NCI-H2196 (cell line): ENCODE results near the gene TNS1.

Experiments used
- DNase-seq: peaks from one replicate; lab custom pipeline; 2025; ENCODE audit not compliant: unreplicated experiment; lab: John Stamatoyannopoulos, UW

Gene TNS1

DNA sequence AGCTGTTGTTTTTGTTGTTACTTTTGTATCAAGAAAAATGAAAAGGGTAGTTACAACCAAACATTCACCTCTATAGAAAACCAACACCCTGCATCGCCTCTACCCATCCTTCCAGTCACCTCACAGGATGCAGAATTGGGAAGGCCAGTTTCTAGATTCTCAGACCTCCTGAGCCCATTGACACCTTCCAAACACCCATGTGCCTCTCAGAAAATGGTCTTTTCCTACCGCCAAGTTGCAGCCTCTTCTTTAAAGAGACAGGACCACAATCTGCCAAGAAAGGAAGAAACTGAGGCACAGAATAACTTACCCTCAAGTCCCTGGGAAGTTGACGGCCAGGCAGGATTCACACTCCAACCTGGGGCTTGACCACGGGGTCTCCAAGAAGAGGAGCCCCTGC is 101.4 kb downstream of the TNS1 start:
- DNase-seq = no peak

DNA sequence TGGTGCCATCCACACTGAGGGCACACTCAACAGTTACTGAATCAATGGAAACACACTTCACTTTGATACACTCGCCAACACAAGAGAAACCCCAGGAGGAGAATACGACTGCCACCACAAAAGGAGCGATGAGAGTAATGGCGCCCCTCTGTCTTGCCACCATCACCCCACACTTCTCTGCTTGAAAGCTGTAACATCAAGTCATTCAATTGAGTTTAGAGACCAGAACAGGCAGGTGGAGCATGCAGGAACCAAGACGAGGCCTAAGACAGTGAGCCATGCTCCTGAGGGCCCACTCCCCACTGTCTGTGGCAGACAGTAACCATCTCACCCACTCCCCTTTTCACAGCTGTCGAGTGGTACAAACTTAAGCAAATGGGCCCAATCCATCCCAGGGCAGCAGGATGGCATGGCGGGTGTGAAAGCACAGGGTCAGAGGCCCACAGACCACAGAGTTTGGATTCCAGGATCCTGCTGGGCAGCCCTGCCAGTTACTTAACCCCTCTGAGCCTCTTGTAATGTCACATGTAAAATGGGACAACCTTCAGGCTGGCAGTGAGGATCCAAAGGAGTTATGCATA is 101.9 kb downstream of the TNS1 start:
- no peak for DNase-seq

DNA sequence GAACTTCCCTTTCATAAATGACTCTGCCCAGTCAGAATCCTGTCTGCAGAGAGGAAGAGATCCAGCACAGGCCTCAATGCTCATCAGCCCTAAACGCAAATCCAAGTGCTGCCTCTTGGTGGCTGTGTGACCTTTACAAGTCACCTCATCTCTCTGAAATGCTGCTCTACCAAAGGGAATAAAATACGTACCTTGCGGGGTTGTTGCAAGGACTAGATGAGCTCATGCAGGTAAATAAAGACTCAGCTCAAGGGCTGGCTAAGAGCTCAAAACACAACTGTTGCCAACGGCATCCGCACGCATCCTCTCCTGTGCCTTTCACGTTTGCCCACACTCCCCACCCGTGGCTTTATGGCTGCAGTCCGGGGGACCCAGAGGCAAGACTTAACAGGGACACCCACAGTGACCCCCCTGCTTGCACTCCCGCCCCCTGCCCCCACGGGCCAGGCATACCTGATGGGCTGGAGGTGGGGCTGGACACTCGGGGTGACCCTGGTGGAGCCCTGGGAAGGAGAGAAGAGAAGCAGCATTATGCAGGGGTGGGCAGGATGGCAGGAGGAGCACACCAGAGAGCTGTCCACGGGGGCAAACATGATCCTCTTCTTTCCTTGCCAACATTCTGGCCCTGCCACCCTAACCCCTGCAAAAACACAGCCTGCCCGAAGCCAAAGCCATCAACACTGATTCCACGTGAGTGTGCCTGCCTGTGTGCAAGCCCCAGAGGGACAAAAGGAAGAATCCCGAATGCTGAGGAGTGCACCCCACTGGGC is 102.6 kb downstream of the TNS1 start:
- DNase-seq = peak; percentile 75

DNA sequence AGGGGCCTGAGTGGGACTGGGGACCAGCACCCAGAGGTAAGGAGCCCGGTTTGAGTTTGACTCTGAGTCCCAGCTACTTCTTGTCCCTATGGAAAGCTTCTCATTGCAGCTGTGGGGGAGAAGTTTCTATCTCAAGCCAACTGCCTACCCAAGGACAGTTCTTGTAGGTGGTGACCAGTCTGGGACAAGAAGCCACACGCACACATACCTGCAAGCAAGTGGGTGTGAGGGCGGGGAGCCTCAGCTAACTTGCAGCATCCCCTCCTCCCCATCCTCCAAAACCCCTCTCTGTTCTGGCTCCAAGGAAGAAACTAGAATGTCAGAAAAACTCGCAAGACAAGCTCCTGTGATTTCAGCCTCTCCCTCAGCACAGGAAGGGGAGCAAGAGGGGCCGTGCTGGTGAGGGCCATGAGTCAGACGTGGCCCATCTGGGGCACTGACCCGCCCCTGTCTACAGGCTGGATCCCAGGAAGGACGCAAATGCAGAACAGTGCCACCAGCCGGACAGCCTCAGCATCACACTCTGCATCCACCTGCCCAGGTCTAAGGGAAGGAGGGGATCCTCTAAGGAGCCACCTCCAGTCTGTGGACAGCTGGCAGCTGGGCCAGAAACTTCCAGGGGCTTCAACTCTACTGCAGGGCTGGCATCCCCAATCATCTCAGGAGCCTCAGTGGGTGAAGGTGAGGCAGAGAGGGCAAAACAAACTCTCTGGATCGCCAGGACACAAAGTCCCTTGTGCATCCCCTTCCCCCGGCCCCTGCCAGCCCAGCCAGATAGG is 103.4 kb downstream of the TNS1 start:
- DNase-seq = peak; percentile 42

DNA sequence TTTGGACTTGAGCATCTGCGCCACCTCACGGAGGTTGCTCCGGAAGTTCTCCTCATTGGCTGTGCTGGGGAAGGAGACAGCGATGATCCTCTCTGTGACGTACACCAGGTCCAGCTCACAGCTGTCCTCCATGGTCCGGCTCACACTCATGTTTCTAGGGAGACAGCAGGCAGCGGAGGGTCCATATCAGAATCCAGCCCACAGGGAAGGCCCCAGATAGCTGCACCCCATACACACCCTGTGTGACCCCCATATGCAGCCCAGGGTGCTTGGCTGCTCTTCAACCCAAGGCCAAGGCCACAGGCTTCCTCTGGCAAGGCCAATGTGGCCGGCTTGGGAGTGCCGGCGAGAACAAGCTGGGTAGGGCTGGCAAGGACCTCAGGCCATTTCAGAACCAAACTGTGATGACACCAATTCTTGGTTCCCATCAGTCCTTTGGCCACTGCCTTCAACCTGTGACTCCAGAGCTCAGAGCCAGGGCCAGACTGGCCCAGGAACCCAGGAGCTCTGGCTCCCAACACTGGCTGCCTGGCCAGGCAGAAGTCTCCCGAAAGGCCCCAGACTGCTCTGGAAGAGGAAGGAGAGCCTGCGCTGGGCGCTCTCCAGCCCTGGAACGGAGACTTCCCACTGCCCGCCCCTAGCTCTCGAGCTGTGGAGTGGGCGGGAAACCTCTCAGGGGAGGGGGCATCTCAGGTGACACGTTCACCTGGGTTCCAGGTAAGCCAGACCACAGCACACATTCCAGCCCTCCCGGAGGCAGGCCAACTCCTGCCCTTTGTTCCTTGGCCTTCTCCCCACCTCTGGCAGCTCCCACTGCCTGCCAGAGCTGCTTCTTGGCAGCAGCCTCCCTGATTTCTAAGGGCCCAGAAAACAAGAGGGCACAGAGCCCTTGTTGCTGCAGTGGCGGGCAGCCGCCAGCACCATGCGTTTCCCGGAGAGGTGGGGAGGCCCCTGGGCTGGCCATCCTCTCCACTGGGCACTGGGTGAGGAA is 104.7 kb downstream of the TNS1 start:
- DNase-seq = peak; percentile 81

DNA sequence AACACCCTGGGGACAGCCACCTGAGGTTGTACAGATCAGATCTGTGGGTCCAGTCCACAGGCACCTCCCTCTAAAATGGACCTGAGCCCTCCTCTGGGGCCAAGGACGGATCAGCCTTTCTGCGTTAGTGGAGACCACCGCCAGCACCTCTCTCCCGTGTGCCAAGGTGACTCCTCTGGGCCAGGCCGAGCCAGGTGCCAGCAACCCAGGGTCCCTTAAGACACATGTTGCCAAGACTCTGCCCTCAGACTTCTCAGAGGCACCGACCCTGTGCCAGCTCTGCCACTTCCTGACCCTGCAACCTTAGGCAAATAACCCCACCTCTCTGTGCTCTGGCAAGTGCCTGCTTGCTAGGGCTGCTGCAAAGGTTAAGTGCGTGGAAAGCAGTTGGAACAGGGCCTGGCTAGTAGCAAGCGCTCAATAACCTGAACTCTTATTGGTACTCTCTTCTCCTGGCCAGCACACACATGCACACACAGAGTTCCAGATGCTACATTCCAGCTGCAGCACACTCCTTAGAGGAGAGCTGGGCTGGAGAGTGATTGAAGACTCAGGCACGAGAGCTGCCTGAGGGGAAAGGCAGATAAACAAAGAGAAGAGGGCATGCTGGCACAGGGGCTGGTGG is 105.6 kb downstream of the TNS1 start:
- DNase-seq = peak; percentile 14

DNA sequence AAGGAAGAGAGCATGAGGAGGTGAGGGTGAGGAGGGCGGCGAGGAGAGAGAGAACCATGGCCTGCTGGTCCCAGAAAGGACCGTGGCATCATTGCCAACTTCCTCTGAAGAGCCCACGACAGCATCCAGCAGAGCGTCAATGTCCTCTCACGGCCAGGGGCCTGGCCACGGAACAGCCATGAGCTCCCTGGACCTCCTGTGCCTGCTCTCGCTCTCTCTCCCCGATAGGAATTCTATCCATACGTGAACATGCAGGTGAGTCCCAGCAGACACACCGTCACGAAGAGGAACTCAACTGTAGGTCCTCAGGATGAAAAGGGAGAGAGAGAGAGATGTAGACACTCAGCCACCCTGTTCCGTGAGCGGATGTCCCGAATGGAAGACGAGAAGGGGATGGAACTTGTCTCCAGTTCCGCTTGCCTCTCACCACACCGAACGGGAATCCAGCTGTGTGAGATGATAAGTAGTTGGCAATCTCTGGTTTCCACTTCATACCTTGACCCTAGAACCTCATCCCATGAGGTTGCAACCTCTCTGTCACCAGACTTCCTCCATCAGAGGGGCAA is 107.6 kb downstream of the TNS1 start:
- no peak for DNase-seq

DNA sequence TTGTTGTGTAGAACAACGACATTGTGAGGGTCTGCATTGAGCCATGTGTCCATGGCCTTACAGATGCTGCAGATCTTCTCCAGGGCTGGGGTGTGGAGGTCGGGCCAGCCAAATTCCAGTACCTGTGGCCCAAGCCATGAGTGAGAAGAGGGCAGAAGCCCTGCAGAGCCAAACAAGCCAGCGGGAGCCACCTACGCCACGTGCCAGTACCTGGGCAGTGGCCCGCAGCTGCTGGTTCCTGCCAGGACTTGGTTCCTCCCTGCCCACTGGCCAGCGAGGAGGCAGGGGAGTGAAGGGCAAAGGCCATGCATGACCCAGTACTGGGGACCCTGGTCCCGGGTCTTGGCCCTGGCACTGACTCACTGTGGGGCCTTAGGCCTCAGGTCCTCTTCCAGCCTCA is 109.4 kb downstream of the TNS1 start:
- DNase-seq = no peak

DNA sequence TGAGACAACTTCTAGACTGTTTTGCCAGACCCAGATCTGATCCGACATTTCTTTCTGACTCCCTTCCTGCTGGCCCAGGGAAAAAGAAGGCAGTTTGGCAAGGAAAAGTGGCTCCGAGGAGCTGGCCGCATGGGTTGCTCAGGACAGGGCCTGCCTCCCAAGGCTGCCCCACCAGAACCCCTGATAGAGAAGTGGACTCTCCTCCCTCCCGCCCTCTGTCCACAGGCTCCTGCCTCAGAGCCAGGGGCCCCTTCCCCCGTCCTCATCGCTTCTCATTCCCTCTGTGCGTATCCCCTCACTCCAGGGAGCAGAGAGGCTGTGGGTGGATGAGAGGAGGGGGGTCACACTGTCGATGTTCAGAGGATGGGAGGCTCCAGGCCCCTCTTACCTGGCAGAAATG is 110.2 kb downstream of the TNS1 start:
- DNase-seq = no peak

DNA sequence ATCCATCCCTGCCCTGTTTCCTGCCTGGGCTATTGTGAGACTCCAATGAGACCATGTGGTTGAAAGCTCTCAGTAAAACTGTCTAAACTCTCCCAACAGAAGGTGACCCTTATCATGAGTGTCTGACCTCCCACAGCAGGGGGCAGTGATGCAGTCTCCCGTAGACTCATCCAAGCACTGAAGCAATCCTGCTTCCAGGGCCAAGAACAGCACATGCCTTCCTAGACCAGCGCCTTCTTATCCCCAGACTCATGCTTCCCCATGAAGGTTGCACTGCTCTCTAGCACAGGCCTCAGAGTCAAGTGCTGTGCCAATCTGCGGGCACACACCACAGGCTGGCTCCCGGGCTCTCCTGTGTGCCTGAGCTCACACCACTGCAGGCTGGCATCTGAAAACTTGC is 112.3 kb downstream of the TNS1 start:
- no peak for DNase-seq

DNA sequence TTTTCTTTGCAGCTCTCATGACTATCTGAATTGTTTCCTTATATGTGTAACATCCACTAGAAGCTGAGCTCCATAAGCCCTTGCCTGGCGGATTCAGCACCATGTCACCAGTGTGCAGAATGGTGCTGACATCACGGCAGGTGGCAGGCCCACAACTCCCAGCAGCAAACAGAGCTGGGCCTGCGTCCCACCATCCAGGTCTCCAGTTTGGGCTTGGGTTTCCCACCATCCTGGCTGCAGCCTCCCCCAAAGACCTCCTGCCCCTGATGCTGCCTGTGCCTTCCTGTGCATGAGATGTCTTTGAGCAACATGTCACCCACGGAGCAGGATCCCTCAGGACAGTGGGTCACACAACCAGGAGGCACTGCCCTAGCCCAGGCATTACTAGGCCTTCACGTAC is 113.1 kb downstream of the TNS1 start:
- no peak for DNase-seq

DNA sequence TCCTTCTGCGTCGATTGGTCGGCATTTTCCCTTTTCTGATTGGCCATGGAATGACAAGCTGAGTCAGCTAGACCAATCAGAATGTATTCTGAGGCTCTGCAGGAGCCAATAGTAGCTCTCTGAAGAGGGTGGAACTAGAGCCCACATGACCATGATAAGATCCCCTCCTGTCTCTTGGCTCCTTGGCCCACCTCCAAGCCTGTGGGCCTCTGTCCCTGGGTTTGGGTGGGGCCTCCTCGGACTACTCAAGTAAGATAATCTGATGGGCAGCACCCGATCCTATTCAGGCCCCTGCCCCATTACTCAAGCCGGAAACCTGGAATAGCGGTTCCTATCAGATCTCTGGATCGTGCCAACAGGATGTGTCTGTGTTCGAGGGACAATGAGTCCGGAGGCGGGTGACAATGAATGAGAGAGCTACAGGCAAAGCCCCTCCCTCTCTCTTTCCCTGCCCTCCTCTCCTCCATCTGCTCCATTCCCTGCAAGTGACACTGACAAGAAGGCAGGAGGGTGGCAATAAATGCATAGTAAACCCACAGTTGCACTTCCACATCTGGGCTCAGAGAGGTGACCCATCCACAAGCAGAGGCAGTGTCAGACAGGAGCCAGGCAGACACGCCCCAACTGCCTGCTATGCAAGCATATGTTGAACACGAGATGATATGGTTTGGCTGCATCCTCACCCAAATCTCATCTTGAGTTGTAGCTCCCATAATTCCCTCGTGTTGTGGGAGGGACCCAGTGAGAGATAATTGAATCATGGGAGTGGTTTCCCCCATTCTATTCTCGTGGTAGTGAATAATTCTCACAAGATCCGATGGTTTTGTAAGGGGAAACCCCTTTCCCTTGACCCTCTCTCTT is 114.7 kb downstream of the TNS1 start:
- DNase-seq = no peak

DNA sequence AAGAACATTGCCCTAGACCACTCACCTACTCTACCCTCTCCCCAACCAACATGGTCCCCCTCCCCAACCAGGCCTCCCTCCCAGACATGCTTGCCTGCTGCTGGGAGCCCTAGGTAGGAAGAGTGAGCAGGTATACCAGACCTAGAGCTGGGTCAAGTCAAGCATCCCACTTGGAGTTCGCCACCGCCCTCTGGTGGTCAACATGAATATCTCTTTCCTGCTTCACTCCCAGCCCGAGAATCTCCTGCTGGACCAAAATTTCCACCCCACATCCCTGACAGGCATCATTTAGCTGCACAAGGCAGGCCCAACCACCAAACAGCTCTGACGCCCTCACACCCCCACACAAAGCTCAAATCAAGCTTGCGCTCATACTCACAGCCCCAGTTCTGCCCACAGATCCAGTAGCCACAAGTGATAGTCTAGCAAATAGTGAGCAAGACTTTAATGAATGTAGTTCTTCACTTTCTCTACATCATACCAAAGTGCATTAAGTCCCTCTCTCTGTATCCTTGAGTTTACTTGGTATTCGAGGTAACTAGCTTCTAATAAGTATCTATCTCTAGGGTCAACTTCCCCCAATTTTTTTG is 116.0 kb downstream of the TNS1 start:
- peak; percentile 84 for DNase-seq

DNA sequence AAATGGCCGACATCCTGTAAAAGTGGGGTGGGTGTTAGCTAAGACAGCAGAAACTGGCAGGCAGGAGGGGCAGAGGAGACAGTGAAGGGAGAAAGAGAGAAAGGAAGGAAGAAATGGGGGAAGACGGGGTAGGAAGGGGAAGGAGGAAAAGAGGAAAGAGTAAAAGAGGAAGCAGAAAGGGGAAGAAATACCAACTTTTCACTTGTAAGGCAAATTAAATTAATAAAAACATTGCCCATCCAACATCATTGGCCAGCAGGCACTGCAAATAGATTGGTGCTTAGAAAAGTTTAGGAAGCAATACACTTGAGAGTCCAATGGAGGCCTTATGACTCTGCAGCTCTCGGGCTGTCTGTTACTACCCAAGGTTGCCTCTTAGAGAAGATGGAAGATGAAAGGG is 116.7 kb downstream of the TNS1 start:
- no peak for DNase-seq

DNA sequence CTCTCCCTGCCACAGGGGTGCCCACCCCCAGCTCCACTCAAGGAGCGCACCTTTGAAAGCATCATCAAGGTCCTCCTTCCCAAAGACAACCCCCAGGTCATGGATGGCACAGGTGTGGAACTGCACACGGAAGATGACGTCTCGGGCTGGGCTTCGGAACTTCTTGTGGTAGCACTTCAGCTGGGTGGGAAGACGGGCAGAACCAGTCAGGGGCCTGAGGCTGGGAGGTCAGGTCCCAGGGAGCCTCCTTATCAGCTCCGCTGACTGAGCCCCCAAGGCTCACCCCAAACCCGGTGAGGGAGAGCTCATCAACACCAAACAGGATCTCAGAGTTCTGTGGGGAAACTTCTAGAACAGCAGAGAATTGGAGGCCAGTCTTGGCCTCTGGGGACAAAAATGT is 117.8 kb downstream of the TNS1 start:
- no peak for DNase-seq

DNA sequence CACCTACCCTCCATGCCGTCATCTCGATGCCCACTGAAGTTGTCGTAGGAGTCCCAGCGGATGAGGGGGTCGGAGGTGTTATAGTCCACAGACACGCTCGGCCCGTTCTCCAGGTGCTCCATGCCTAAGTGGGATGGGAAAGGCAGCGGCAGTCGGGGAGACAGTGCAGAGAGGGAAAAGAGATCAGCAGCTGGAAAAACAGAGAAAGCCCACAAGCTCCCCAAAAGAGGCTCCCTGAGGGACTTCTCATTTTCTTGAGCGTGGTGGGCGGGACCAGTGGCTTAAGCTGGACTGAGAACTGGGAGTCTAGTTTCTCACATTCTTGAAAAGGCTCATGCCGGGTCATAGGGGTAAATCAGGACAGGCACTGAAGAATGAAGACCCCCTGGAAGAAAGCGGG is 121.9 kb downstream of the TNS1 start:
- DNase-seq = no peak

DNA sequence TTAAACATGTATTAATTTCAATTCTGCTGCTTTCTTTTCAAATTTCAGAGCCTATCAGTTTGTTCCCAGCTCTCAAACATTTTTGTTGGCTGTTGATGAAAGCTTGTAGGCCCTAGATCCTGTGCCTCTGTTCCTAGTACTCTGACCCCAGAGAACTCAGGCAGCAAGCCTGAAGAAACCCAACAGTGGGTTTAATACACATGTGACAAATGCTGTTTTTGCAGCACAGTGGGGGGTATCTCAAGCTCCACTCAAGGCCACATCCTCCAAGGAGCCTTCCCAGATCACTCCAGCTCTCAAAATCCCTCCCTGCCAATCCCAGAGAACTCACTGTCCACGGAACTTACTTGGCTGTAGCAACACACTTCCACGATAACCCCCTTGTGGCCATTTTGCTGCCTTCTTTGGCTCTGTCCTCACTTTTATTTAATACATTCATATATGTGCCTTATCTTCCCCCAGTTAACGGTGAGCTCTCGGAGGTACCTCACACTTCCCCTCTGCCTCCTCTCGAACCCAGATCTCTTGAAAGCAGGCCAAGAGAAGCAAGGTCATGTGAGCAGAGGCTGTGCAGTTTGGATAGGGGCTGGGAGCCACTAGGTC is 122.4 kb downstream of the TNS1 start:
- no peak for DNase-seq

DNA sequence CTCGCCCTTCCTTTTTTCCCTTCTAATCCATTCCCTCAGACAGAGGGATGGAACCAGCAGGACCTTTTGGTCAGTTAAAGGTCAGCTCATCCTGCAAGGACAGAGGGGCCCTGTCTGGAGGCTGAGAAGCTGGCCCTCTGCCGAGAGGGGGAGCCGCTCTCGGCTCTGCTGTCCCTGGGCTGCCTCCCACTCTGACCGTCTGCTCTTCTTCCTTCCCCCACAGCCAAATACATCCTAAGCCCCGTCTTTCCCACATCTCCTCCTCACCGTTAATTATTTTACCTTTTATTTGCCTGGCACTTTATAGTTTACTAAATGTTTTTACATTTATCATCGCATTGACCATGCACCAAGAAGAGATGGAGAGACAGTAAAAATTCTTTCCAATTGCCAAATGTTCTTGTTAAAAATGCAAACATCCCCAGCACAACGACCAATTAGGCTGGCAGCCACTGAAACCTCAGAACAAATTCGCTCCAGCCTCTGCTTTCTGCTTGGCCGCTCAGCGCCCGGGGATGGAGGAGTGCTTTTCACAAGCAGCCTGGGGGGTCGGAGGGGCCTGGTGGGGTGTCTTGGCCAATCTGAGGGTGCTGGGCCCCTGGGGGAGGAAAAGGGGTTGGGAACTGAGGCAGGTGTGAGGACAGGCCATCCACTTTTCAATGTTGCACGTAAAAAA is 123.7 kb downstream of the TNS1 start:
- DNase-seq = no peak
